A549 (cell line): Measurements from ENCODE around the gene TKTL1. TPM values are rescaled to one million over a fixed set of nuclear protein-coding genes. Genes with fewer than 3 reads are reported as not detected.

Experiments
- ATAC-seq, 2 experiments: fragments of 200-7000 bp in 1 of 2; fragments of >200 bp in 1 of 2; cut with Nextera tagmentation in 1 of 2; cut with Tn5 transposase in 1 of 2; 3 replicates each; pipeline versions ENCODE4 v1.8.0 to v1.9.1; 2018 to 2020; ENCODE audit warnings: mild to moderate bottlenecking in 1 of 2, moderate library complexity in 1 of 2
- CTCF ChIA-PET: fragments of 300-600 bp; sonication (Branson Sonifier 250); formaldehyde crosslinking; extraction: SDS; loops from one replicate; lab custom pipeline; 2021; ENCODE audit warnings: antibody characterized with exemption, inconsistent platforms; lab: Yijun Ruan, JAX
- POLR2A ChIA-PET: fragments of 350-600 bp; formaldehyde crosslinking; extraction: SDS; loops from one replicate; lab custom pipeline; 2021; ENCODE audit warnings: antibody characterized with exemption, inconsistent platforms; lab: Yijun Ruan, JAX
- DNase-seq, 2 experiments: peaks; one replicate each; pipeline versions ENCODE4 v3.0.0 to v3.0.0-alpha.2; 2011 to 2016; ENCODE audit warnings: low read depth in 1 of 2, low spot score in 1 of 2
- FAIRE-seq: peaks from 2 replicates; lab custom pipeline; 2011; peaks lifted over from hg19 to GRCh38; lab: Jason Lieb, UNC
- H3K27ac ChIP-seq, 2 experiments: fragments of >200 bp; sonication (Bioruptor Twin); formaldehyde crosslinking; 3 replicates each; pipeline ENCODE4 v1.5.1; 2016 to 2017
- H3K4me1 ChIP-seq: fragments of >200 bp; sonication (Bioruptor Twin); formaldehyde crosslinking; 3 replicates; pipeline ENCODE4 v1.6.1; 2016
- H3K4me2 ChIP-seq: fragments of >200 bp; sonication (Bioruptor Twin); formaldehyde crosslinking; 3 replicates; pipeline ENCODE4 v1.6.1; 2016
- H3K4me3 ChIP-seq: fragments of >200 bp; sonication (Bioruptor Twin); formaldehyde crosslinking; 3 replicates; pipeline ENCODE4 v1.5.1; 2016
- H3K9me3 ChIP-seq: fragments of >200 bp; sonication (Bioruptor Twin); formaldehyde crosslinking; 3 replicates; pipeline ENCODE4 v1.6.1; 2016
- BCL3 ChIP-seq: fragments of >200 bp; sonication (Bioruptor Twin); formaldehyde crosslinking; IDR thresholded peaks from 3 replicates; pipeline ENCODE4 v1.6.1; 2016
- BHLHE40 ChIP-seq: IDR thresholded peaks from 2 replicates; pipeline ENCODE4 v1.6.1; 2012; ENCODE audit warnings: low read depth, low read length, inconsistent platforms
- CBX2 ChIP-seq: fragments of 200-600 bp; sonication (generic); IDR thresholded peaks from 2 replicates; pipeline ENCODE4 v1.6.1; 2016; ENCODE audit warnings: low read depth, mild to moderate bottlenecking, borderline replicate concordance
- CEBPB ChIP-seq, 2 experiments: fragments of >200 bp in 1 of 2; sonication (Bioruptor Twin) in 1 of 2; formaldehyde crosslinking in 1 of 2; IDR thresholded peaks; 2 replicates each; pipeline ENCODE4 v1.6.1; 2012 to 2016
- CHD4 ChIP-seq: fragments of 200-600 bp; sonication (generic); IDR thresholded peaks from 2 replicates; pipeline ENCODE4 v1.6.1; 2016; ENCODE audit warnings: antibody characterized with exemption, mild to moderate bottlenecking, borderline replicate concordance
- CTCF ChIP-seq: fragments of >200 bp; sonication (Bioruptor Twin); formaldehyde crosslinking; IDR thresholded peaks from 3 replicates; pipeline ENCODE4 v1.5.1; 2016
- EP300 ChIP-seq, 2 experiments: fragments of >200 bp; sonication (Bioruptor Twin); formaldehyde crosslinking; IDR thresholded peaks; 2 replicates in 1 of 2; 3 replicates in 1 of 2; pipeline ENCODE4 v1.6.1; 2016 to 2017
- ESRRA ChIP-seq: fragments of 150-350 bp; IDR thresholded peaks from 2 replicates; pipeline ENCODE4 v1.6.1; 2014; ENCODE audit warnings: mild to moderate bottlenecking, low read length, borderline replicate concordance
- FOSB ChIP-seq: fragments of 250-450 bp; sonication (Bioruptor Pico); IDR thresholded peaks from 2 replicates; pipeline ENCODE4 v1.5.0; 2020; ENCODE audit warnings: mild to moderate bottlenecking, moderate library complexity
- FOXS1 ChIP-seq: fragments of 250-450 bp; sonication (Bioruptor Pico); IDR thresholded peaks from 2 replicates; pipeline ENCODE4 v1.5.0; 2020; ENCODE audit warnings: mild to moderate bottlenecking, moderate library complexity
- HDAC2 ChIP-seq: fragments of 200-600 bp; sonication (generic); IDR thresholded peaks from 2 replicates; pipeline ENCODE4 v1.6.1; 2016
- HES2 ChIP-seq: fragments of >200 bp; sonication (Bioruptor Twin); formaldehyde crosslinking; IDR thresholded peaks from 2 replicates; pipeline ENCODE4 v1.6.1; 2016
- HEYL ChIP-seq: fragments of 250-450 bp; sonication (Bioruptor Pico); IDR thresholded peaks from 2 replicates; pipeline ENCODE4 v1.8.0; 2021; ENCODE audit warnings: mild to moderate bottlenecking, moderate library complexity
- HOXA7 ChIP-seq: fragments of 250-450 bp; sonication (Bioruptor Pico); IDR thresholded peaks from 2 replicates; pipeline ENCODE4 v1.5.0; 2020; ENCODE audit warnings: mild to moderate bottlenecking, moderate library complexity
- HOXB13 ChIP-seq: fragments of 250-450 bp; sonication (Bioruptor Pico); IDR thresholded peaks from 2 replicates; pipeline ENCODE4 v1.5.0; 2020; ENCODE audit warnings: low read depth, mild to moderate bottlenecking, moderate library complexity
- HOXB5 ChIP-seq: fragments of 250-450 bp; sonication (Bioruptor Pico); IDR thresholded peaks from 2 replicates; pipeline ENCODE4 v1.5.0; 2020; ENCODE audit warnings: mild to moderate bottlenecking, moderate library complexity
- JUN ChIP-seq, 2 experiments: fragments of >200 bp; sonication (Bioruptor Twin); formaldehyde crosslinking; IDR thresholded peaks; 2 replicates in 1 of 2; 3 replicates in 1 of 2; pipeline ENCODE4 v1.6.1; 2016 to 2017
- MAFK ChIP-seq: fragments of 450-650 bp; IDR thresholded peaks from 2 replicates; pipeline ENCODE4 v1.6.1; 2014; ENCODE audit not compliant: partially characterized antibody
- MAZ ChIP-seq: fragments of 150-350 bp; IDR thresholded peaks from 2 replicates; pipeline ENCODE4 v1.6.1; 2014; ENCODE audit warnings: antibody characterized with exemption, low read depth, low read length, borderline replicate concordance
- NFE2L2 ChIP-seq: fragments of 150-350 bp; conservative IDR thresholded peaks from 2 replicates; pipeline ENCODE4 v1.6.1; 2014; ENCODE audit warnings: low read length
- POLR2A ChIP-seq: IDR thresholded peaks from 2 replicates; pipeline ENCODE4 v1.6.1; 2012; ENCODE audit warnings: mild to moderate bottlenecking, low read length
- RAD21 ChIP-seq, 2 experiments: fragments of >200 bp in 1 of 2; sonication (Bioruptor Twin) in 1 of 2; formaldehyde crosslinking in 1 of 2; IDR thresholded peaks in 1 of 2; conservative IDR thresholded peaks in 1 of 2; 2 replicates in 1 of 2; 3 replicates in 1 of 2; pipeline ENCODE4 v1.6.1; 2012 to 2018; ENCODE audit warnings: inconsistent platforms in 1 of 2
- RCOR1 ChIP-seq: fragments of 150-350 bp; IDR thresholded peaks from 2 replicates; pipeline ENCODE4 v1.6.1; 2014; ENCODE audit warnings: antibody characterized with exemption, low read length, low read depth
- REST ChIP-seq: fragments of 200-600 bp; sonication (generic); IDR thresholded peaks from 2 replicates; pipeline ENCODE4 v1.6.1; 2016; ENCODE audit warnings: antibody characterized with exemption, mild to moderate bottlenecking, moderate library complexity
- RFX5 ChIP-seq: fragments of 450-650 bp; IDR thresholded peaks from 2 replicates; pipeline ENCODE4 v1.7.1; 2014; ENCODE audit warnings: antibody characterized with exemption, mild to moderate bottlenecking, moderate library complexity
- ZFP36 ChIP-seq: fragments of 450-650 bp; IDR thresholded peaks from 2 replicates; pipeline ENCODE4 v1.6.1; 2014; ENCODE audit warnings: borderline replicate concordance; ENCODE audit not compliant: partially characterized antibody
- ZNF302 ChIP-seq: fragments of 250-450 bp; sonication (Bioruptor Pico); IDR thresholded peaks from 2 replicates; pipeline ENCODE4 v1.9.0; 2021; ENCODE audit warnings: inconsistent platforms, mild to moderate bottlenecking, moderate library complexity
- WGBS: methylation state at CpG from one replicate; pipeline ENCODE4 v1.1.6; 2017; ENCODE audit errors: missing lambda C conversion rate; 5-methylcytosine and 5-hydroxymethylcytosine counted together
- polyA plus RNA-seq, 4 experiments: library from polyadenylated mRNA; depleted of rRNA in 3 of 4; stranded (reverse); fragments of >200 nt; fragmentation: RNase III in 1 of 4; extraction: RNeasy Plus Mini Kit Qiagen cat#74134 plus additional on column Dnase treatment in 1 of 4; gene quantifications; 2 replicates in 3 of 4; 3 replicates in 1 of 4; pipeline ENCODE4 v1.2.3, GENCODE V29; 2011 to 2017

TKTL1 gene
- polyA plus RNA-seq, 2 of the 4 experiments (the other 2 are of a cell fraction), result 0.14 TPM; not detected in 1

- 85% methylated on average over 4 of the region's 5 CpGs for WGBS
- POLR2A ChIA-PET, result no interaction called here
- FAIRE-seq (no peak), ATAC-seq (peak in 1 of 2 experiments; percentile 15; a peak in 1 of 6 replicates), DNase-seq (no peak)
- Histone ChIP-seq H3K27ac (no peak overlapping the region), H3K9me3 (no peaks in the 10 kb centered on the region), H3K4me2 (no peak overlapping the region), H3K4me1 (no peaks in the 10 kb centered on the region), H3K4me3 (no peak overlapping the region)
- no peak for TF ChIP-seq CEBPB (IDR thresholded peaks at IDR 0.05)
- TF ChIP-seq CTCF, result no peak
- no peak for TF ChIP-seq BCL3
- no peak for TF ChIP-seq NFE2L2
- TF ChIP-seq FOSB, result no peak
- TF ChIP-seq HES2, result no peak
- TF ChIP-seq HOXB13 (CRISPR knock-in tag), result no peak
- TF ChIP-seq MAZ, result no peak
- TF ChIP-seq RFX5, result no peak
- no peak for TF ChIP-seq ESRRA
- TF ChIP-seq HOXB5 (CRISPR knock-in tag), result no peak
- TF ChIP-seq HDAC2, result no peak
- no peak for TF ChIP-seq ZNF302 (CRISPR knock-in tag)
- CTCF ChIA-PET, result interaction anchor here (0.8 to 3.5 kb wide), 4 partner anchors 11 to 193 kb away, joined by 3 to 11 read pairs (median 4); no protein-coding TSS in a partner anchor
These were observed 33.1 kb downstream of the TKTL1 start for GRCh38 chrX:154328646-154329045.

- ATAC-seq, result no peak
- DNase-seq, result no peak
- H3K9me3 ChIP-seq, result no peaks in the 10 kb centered on the region
- H3K27ac ChIP-seq, result no peak overlapping the region
- H3K4me3 ChIP-seq, result no peak overlapping the region
- ChIA-PET POLR2A (no interaction called here), CTCF (interaction anchor here (0.8 to 3.5 kb wide), 5 partner anchors 12 to 198 kb away, joined by 3 to 11 read pairs (median 3); no protein-coding TSS in a partner anchor)
- no peak overlapping the region for H3K4me2 ChIP-seq
- no peaks in the 10 kb centered on the region for H3K4me1 ChIP-seq
- no peak for TF ChIP-seq JUN (IDR thresholded peaks at IDR 0.05)
- no peak for TF ChIP-seq ZFP36
- TF ChIP-seq RCOR1, result no peak
- no peak for TF ChIP-seq MAZ
- TF ChIP-seq FOXS1 (CRISPR knock-in tag), result no peak
- no peak for TF ChIP-seq CBX2
- TF ChIP-seq EP300 (IDR thresholded peaks at IDR 0.05), result no peak
- no peak for TF ChIP-seq REST
- no peak for TF ChIP-seq BHLHE40
- TF ChIP-seq CHD4, result no peak
- TF ChIP-seq RAD21 (conservative IDR thresholded peaks at IDR 0.05 in 1 of 2, IDR thresholded peaks at IDR 0.05 in 1 of 2), result no peak
- no peak for TF ChIP-seq HOXA7 (CRISPR knock-in tag)
- TF ChIP-seq POLR2A, result no peak
- TF ChIP-seq HEYL (CRISPR knock-in tag), result no peak
- no peak for TF ChIP-seq MAFK
- FAIRE-seq, result no peak
- WGBS, result 72% methylated on average over 9 of the region's 10 CpGs
These were observed 33.7 kb downstream of the TKTL1 start for GRCh38 chrX:154329294-154329693.
